T-helper 2 cell treated with Interferon-gamma antibody and Interleukin-4, amounts not matched to agents 100 ng/mL and 5 ng/mL, for 36 hours (primary cell): ENCODE results near the gene IPO9. TPM values are rescaled to one million over a fixed set of nuclear protein-coding genes. Genes with fewer than 3 reads are reported as not detected.
"Not testable (repeated sequence)": the region's sequence is repeated elsewhere in the genome, so short reads cannot be mapped to it uniquely, and the experiment has no call there.

ENCODE experiments used
- intact Hi-C: fragments of 100-400 bp; cut with micrococcal nuclease; formaldehyde crosslinking; loops from one replicate; pipeline ENCODE4 v1.15.1; 2023
- total RNA-seq: library from RNA; stranded (reverse); gene quantifications from 2 replicates; pipeline ENCODE4 v1.2.3, GENCODE V29; 2022

IPO9 gene
- total RNA-seq, 1 donor from 2014 or later = 62.8 TPM

- intact Hi-C loops = no loop called here
These were observed 16.6 kb downstream of the IPO9 start for GRCh38 chr1:201845331-201846083.

- intact Hi-C loops = no loop called here
These were observed 18.2 kb downstream of the IPO9 start for GRCh38 chr1:201847150-201847549.

GRCh38 chr1:201848230-201848629, 19.3 kb downstream of the IPO9 start:
- intact Hi-C loops = no loop called here

- intact Hi-C loops = no loop called here
These were observed 20.6 kb downstream of the IPO9 start for GRCh38 chr1:201849372-201850052.

- intact Hi-C loops = no loop called here
These were observed 21.1 kb downstream of the IPO9 start for GRCh38 chr1:201850053-201850397.

- intact Hi-C loops = no loop called here
These were observed 23.0 kb downstream of the IPO9 start for GRCh38 chr1:201851949-201852348.

GRCh38 chr1:201856722-201857121, 27.8 kb downstream of the IPO9 start:
- intact Hi-C loops = not testable (repeated sequence)

GRCh38 chr1:201859424-201859823, 30.5 kb downstream of the IPO9 start:
- intact Hi-C loops = no loop called here

- intact Hi-C loops = no loop called here
These were observed 32.5 kb downstream of the IPO9 start for GRCh38 chr1:201861448-201861847.

GRCh38 chr1:201870397-201870796, 41.4 kb downstream of the IPO9 start:
- intact Hi-C loops = no loop called here

- intact Hi-C loops = loop anchor here (5.0 kb wide), 1 partner anchor 47 kb away; the partner anchor contains the start of gene IPO9
These were observed 45.7 kb downstream of the IPO9 start for GRCh38 chr1:201874672-201875071.

GRCh38 chr1:201876148-201876818, 47.3 kb downstream of the IPO9 start:
- intact Hi-C loops = loop anchor here (5.0 kb wide), 1 partner anchor 49 kb away; the partner anchor contains the start of gene IPO9

- intact Hi-C loops = loop anchor here (1.0 to 5.0 kb wide), 2 partner anchors 51 to 94 kb away; partner anchors contain the start of gene IPO9
These were observed 49.0 kb downstream of the IPO9 start for GRCh38 chr1:201877877-201878401.

GRCh38 chr1:201880928-201881571, 52.1 kb downstream of the IPO9 start:
- intact Hi-C loops = no loop called here

- intact Hi-C loops = no loop called here
These were observed 52.7 kb downstream of the IPO9 start for GRCh38 chr1:201881617-201882016.

GRCh38 chr1:201882665-201883132, 53.7 kb downstream of the IPO9 start:
- intact Hi-C loops = no loop called here

GRCh38 chr1:201883266-201883665, 54.3 kb downstream of the IPO9 start:
- intact Hi-C loops = no loop called here

- intact Hi-C loops = no loop called here
These were observed 54.8 kb downstream of the IPO9 start for GRCh38 chr1:201883786-201884185.

GRCh38 chr1:201884425-201884824, 55.5 kb downstream of the IPO9 start:
- intact Hi-C loops = no loop called here

GRCh38 chr1:201885531-201886075, 56.6 kb downstream of the IPO9 start:
- intact Hi-C loops = no loop called here
